ENCODE results near the gene PTPRN2. TPM values are rescaled to one million over a fixed set of nuclear protein-coding genes. Genes with fewer than 3 reads are reported as not detected.

Gene PTPRN2
- total RNA-seq, 1 experiment from 2014 or later: not detected

GRCh38 chr7:157623556-157623955 is 964.1 kb downstream of the PTPRN2 start:
- Histone ChIP-seq H2AFZ (no peak overlapping the region), H3K27ac (no peak overlapping the region), H3K79me2 (ENCODE audit: low read depth) (no peaks in the 10 kb centered on the region), H3K4me1 (replicated peaks; ENCODE audit: insufficient read depth) (no peaks in the 10 kb centered on the region), H3F3A (ENCODE audit: insufficient read depth, low read depth) (no peaks in the 10 kb centered on the region), H3K4me2 (no peak overlapping the region), H3K9me2 (ENCODE audit: insufficient read depth) (no peaks in the 10 kb centered on the region), H3K9me3 (ENCODE audit: insufficient read depth, low read depth) (no peaks in the 10 kb centered on the region), H3K27me3 (ENCODE audit: insufficient read depth, low read depth) (peaks cover 100% of the 10 kb centered on the region), H3K4me3 (no peak overlapping the region), H3K36me3 (ENCODE audit: low read depth) (no peaks in the 10 kb centered on the region), H4K20me1 (ENCODE audit: insufficient read depth) (0 out of 2 replicates have a peak, but pooled peaks cover 3% of the 10 kb centered on the region)
- TF ChIP-seq EZH2 (IDR thresholded peaks at IDR 0.05; ENCODE audit: low read depth) (no peak), CTCF (conservative IDR thresholded peaks at IDR 0.05) (no peak)
- ChIA-PET POLR2A (ENCODE audit: unreplicated experiment) (no interaction called here), CTCF (no interaction called here)
- intact Hi-C loops (cut with micrococcal nuclease; ENCODE audit: unreplicated experiment): no loop called here
- no peak for DNase-seq
- no TSS peak for BruUV-seq (replicated peaks)

GRCh38 chr7:157622408-157623205 is 965.0 kb downstream of the PTPRN2 start:
- Histone ChIP-seq H3K4me3 (no peak overlapping the region), H3K4me2 (no peak overlapping the region), H3K79me2 (ENCODE audit: low read depth) (no peaks in the 10 kb centered on the region), H3K36me3 (ENCODE audit: low read depth) (no peaks in the 10 kb centered on the region), H3F3A (ENCODE audit: insufficient read depth, low read depth) (no peaks in the 10 kb centered on the region), H2AFZ (no peak overlapping the region), H3K9me2 (ENCODE audit: insufficient read depth) (no peaks in the 10 kb centered on the region), H3K9me3 (ENCODE audit: insufficient read depth, low read depth) (no peaks in the 10 kb centered on the region), H3K4me1 (replicated peaks; ENCODE audit: insufficient read depth) (no peaks in the 10 kb centered on the region), H3K27me3 (ENCODE audit: insufficient read depth, low read depth) (peaks cover 100% of the 10 kb centered on the region), H3K27ac (no peak overlapping the region), H4K20me1 (ENCODE audit: insufficient read depth) (0 out of 2 replicates have a peak, but pooled peaks cover 3% of the 10 kb centered on the region)
- CTCF ChIA-PET: no interaction called here
- BruUV-seq (replicated peaks): no TSS peak
- DNase-seq: no peak
- no peak for TF ChIP-seq EZH2 (IDR thresholded peaks at IDR 0.05; ENCODE audit: low read depth)
- no peak for TF ChIP-seq CTCF (conservative IDR thresholded peaks at IDR 0.05)
- intact Hi-C loops (cut with micrococcal nuclease; ENCODE audit: unreplicated experiment): no loop called here
- POLR2A ChIA-PET (ENCODE audit: unreplicated experiment): no interaction called here

GRCh38 chr7:157622000-157622399 is 965.6 kb downstream of the PTPRN2 start:
- H3K27ac ChIP-seq: no peak overlapping the region
- DNase-seq: no peak
- no peaks in the 10 kb centered on the region for H3K4me1 ChIP-seq (replicated peaks; ENCODE audit: insufficient read depth)
- no peak overlapping the region for H2AFZ ChIP-seq
- H3F3A ChIP-seq (ENCODE audit: insufficient read depth, low read depth): no peaks in the 10 kb centered on the region
- CTCF ChIA-PET: no interaction called here
- no peaks in the 10 kb centered on the region for H3K36me3 ChIP-seq (ENCODE audit: low read depth)
- H3K4me3 ChIP-seq: no peak overlapping the region
- 0 out of 2 replicates have a peak, but pooled peaks cover 3% of the 10 kb centered on the region for H4K20me1 ChIP-seq (ENCODE audit: insufficient read depth)
- intact Hi-C loops (cut with micrococcal nuclease; ENCODE audit: unreplicated experiment): no loop called here
- H3K79me2 ChIP-seq (ENCODE audit: low read depth): no peaks in the 10 kb centered on the region
- no peaks in the 10 kb centered on the region for H3K9me3 ChIP-seq (ENCODE audit: insufficient read depth, low read depth)
- BruUV-seq (replicated peaks): no TSS peak
- H3K4me2 ChIP-seq: no peak overlapping the region
- H3K9me2 ChIP-seq (ENCODE audit: insufficient read depth): no peaks in the 10 kb centered on the region
- TF ChIP-seq EZH2 (IDR thresholded peaks at IDR 0.05; ENCODE audit: low read depth) (no peak), CTCF (conservative IDR thresholded peaks at IDR 0.05) (no peak)
- H3K27me3 ChIP-seq (ENCODE audit: insufficient read depth, low read depth): peaks cover 100% of the 10 kb centered on the region
- POLR2A ChIA-PET (ENCODE audit: unreplicated experiment): no interaction called here

Data from PC-9 (cell line).